Right renal pelvis (tissue), 4 donors: ENCODE data around the gene SSH2. TPM values are rescaled to one million over a fixed set of nuclear protein-coding genes. Genes with fewer than 3 reads are reported as not detected.
"Not testable (repeated sequence)": the region's sequence is repeated elsewhere in the genome, so short reads cannot be mapped to it uniquely, and the experiment has no call there.

Experiments
- DNase-seq, 4 donors: peaks; one replicate each; pipeline ENCODE4 v3.0.0-alpha.2; 2013; ENCODE audit warnings: low read depth in 4 of 4, low spot score in 3 of 4, missing footprints in 1 of 4
- polyA plus RNA-seq, 4 donors: library from polyadenylated mRNA; unstranded; fragments of 120-200 nt; gene quantifications; one replicate each; pipeline ENCODE4 v1.2.1, GENCODE V29; 2013; ENCODE audit not compliant: insufficient read length in 4 of 4

SSH2 gene
- polyA plus RNA-seq, 4 donors, result 16.6 to 19.2 (median 19.0) TPM

- DNase-seq, result no peak
Measured at GRCh38 chr17:29682054-29682453, 248.0 kb downstream of the SSH2 start.

- no peak for DNase-seq
Measured at GRCh38 chr17:29677824-29678223, 252.2 kb downstream of the SSH2 start.

GRCh38 chr17:29677221-29677791, 252.7 kb downstream of the SSH2 start:
- DNase-seq, result no peak

- not testable (repeated sequence) for DNase-seq
Measured at GRCh38 chr17:29675961-29676360, 254.1 kb downstream of the SSH2 start.

DNA sequence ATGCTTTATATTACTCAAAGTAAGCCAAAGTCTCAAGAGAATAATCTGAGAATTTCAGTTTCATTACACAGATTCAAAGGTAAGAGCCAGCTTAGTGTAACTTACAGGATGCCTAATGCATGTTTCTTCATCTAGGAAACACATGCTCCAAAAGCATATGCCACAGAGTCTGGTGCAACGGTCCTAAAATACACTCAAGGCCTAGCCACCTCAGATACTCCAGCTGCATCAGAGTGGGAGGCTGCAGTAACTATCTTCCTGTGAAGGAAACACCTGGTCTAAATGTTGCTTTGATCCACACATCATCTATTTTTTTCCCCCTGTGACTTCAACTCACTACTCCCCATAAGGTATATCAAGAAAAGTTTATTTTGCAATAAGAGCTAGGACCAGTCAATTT, 255.7 kb downstream of the SSH2 start:
- no peak for DNase-seq

GRCh38 chr17:29671661-29672060, 258.4 kb downstream of the SSH2 start:
- DNase-seq, result no peak

GRCh38 chr17:29669266-29669665, 260.8 kb downstream of the SSH2 start:
- no peak for DNase-seq

DNA sequence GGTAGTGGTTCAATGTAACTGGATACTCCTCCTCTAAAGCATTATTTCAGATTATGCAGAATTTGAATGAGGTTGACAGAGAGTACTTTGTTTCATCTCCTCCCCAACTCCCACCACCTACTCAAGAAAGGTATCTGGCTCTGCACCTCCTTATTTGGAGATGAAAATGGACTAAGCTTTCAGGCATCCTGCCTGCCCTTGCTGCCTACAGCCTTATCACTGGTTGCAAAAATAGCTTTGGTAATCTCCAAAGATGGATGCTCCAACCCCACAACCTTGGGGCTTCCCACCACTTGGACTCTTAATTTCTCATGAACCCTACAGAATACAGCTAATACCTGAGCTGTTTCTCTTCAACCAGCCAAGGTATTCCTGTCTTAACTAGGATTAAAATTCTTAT, 262.1 kb downstream of the SSH2 start:
- DNase-seq, result no peak

DNA sequence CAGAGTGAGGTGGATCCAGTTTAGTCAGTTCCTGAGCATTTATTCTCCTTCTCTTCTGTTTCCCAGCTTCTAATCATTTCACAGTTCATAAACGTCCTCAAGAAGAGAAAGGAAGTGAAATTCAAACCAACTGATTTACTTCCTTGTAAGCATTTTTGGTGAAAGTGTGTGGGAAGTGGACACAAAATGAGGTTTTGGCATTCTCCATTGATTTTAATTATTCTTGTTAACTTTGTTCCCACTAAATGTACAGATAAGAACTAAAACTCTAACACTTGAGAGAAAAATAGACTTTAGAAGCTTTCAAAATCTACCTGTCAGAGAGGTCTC, 264.6 kb downstream of the SSH2 start:
- DNase-seq, result no peak

DNA sequence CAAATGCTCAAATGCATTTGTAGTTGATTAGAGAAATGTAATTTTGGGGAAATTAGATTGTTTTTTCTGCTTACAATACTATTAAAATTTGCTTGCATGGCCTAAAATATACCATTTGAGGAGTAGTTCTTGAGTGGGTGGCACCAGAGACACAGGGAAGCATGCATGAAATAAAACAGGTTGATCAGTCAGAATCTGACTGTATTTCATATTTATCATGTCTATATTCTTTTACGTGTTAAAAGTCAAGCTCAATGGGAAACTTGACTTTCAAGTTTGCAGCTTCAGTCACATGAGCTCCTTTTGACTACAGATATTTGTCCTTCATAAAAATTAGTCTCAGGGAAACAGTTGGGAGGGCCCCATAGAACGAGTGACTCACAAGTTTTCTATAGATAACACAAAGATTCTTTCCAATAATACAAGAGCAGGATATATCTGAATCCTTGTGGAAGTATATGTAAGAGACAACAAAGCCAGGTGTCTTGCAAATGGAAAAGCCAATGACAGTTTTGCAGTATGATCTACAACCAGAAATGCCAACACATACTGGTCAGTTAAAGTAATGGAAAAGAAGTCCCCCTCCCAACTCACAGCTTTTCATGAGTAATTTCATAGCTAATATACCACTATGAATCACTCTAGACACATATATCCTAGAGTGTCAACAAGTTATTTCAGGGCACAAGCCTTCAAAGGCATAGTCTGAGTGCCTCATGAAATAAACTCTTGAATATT, 265.1 kb downstream of the SSH2 start:
- no peak for DNase-seq

DNA sequence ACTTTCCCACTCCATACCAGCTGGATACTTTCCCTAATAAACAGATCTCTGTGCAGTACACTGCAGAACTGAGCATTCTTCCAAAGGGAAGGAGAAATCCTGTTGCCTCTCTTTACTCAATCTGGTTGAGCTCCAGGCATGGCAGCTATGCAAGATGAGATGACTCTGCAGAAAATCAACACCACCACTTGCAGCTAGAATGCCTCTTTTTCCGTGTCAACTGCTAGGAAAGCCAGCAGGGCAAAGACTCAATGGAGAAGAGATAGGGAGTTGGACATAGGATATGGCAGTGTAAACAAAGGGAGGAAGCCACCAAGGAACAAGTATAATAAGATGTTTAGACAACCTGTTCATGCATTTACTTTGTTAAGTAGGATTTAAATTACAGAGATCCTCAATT, 266.9 kb downstream of the SSH2 start:
- no peak for DNase-seq

GRCh38 chr17:29661213-29661612, 268.8 kb downstream of the SSH2 start:
- DNase-seq, result no peak

DNA sequence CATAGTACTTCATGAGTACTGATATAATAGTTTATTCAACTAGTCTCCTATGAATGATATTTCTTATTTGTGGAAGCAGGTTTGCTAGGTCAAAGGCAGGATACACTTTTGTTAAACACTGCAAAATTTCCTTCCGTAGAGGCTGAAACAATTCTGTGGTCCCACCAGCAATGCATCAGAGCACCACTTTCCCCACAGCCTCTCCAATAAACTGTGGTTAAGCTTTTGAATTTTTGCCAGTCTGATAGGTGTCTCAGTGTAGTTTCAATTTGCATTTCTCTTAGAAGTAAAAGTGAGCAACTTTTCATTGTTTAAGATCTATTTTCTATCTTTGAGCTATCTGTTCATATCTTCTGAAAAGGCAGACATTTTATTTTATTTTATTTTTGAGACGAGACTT, 270.9 kb downstream of the SSH2 start:
- DNase-seq, result no peak

GRCh38 chr17:29655323-29655722, 274.7 kb downstream of the SSH2 start:
- no peak for DNase-seq

GRCh38 chr17:29653995-29654714, 275.9 kb downstream of the SSH2 start:
- no peak for DNase-seq

DNA sequence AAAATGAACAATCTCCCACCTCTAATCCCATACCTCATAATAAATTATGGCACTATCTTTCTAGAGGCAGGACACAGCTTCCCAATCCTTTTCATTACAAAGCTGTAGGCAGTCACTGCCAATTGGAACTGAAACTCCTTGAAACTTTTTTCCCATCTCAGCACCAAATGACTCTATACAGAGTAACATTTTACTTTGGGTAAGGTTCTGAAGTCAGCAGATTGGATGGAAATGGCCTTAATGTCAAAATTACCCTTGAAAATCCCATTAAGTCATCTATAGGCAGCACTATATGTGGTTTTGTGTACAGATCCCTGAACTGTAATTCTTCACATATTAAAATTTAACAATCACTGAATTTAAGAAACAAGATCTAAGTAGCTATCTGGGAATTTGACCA, 277.1 kb downstream of the SSH2 start:
- no peak for DNase-seq

DNA sequence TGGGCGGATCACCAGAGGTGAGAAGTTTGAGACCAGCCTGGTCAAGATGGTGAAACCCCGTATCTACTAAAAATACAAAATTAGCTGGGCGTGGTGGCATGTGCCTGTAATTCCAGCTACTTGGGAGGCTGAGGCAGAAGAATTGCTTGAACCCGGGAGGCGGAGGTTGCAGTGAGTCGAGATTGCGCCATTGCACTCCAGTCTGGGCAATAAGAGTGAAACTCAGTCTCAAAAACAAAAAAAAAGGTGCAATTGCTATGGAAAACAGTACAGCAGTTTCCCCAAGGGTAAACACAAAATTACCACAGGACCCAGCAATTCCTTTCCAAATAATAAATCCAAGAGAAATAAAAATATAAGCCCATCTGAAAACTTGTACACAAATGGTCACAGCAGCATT, 278.1 kb downstream of the SSH2 start:
- DNase-seq, result not testable (repeated sequence)

- DNase-seq, result no peak
Measured at GRCh38 chr17:29650396-29650795, 279.6 kb downstream of the SSH2 start.

DNA sequence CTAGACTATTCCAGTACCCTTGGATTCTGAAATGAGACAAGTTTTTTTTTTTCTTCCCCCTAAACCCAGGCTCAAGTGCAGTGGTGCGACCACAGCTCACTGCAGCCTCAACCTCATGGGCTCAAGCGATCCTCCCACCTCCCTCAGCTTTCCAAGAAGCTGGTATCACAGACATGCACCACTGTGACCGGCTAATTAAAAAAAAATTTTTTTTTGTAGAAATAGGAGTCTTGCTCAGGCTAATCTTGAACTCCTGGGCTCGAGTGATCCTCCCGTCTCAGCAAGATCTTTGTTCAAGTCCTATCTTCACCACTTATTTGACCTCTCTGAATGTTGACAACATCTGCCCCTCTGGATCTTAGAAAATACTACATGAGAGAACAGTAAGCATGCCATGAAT, 280.7 kb downstream of the SSH2 start:
- no peak for DNase-seq

DNA sequence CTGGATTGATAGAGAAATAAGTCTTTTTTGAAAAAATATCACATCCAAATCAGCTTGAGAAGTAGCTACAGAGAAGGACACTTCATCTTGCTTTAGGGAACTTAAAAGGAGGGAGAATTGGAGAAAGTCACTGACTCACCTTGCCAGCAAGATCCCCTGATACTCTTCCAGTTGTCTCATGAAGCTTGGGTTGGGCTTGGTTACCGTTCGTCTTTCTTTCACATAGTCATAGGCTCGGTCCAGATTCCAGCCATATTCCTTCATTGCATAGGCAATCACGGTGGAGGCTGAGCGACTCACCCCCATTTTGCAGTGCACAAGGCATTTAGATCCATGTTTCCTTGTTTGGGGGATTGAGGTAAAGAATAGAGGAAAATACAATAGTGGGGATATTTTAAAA, 282.0 kb downstream of the SSH2 start:
- DNase-seq, result no peak

DNA sequence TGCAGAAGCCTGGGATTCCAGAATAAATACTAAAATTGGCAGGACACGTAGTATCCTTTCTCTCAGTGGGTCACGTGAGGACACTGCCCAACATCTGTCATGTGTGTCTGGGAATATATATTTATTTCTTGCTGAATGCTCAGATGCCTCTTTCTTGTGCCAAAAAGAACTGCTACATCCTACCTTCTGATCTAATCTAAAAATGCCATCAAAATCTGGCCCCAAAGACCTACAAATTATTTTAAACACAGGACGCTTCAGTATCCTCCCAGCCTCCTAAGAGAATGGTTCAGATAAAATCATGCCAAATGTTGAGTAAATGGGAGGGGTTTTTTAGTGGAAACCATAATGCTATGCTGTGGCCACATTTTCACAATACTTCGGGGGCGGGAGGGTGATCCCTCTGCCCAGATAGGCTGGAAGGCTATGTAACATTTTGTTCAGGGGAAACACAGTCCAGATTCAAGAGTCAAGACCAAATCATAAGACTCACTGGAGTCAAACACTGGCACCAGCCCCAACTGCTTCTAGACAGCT, 284.4 kb downstream of the SSH2 start:
- DNase-seq, result no peak

- no peak for DNase-seq
Measured at GRCh38 chr17:29643817-29644160, 286.2 kb downstream of the SSH2 start.
